ENCODE results near the gene TRIM74.
"Not testable (repeated sequence)": the region's sequence is repeated elsewhere in the genome, so short reads cannot be mapped to it uniquely, and the experiment has no call there.

DNA sequence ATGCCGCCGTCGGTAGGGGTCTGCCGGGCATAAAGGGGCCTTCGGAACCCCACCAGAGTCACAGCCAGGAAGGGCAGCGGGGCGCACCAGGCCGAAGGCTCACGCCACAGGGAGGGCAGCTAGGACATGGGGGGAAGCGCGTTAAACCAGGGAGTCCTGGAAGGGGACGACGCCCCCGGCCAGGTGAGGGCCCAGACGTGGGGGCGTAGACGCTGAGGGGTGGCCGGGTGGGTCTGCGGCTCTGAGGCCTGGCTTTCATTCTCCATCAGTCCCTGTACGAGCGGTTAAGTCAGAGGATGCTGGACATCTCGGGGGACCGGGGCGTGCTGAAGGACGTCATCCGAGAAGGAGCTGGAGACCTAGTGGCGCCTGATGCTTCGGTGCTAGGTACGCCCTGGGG lies 422 bp upstream of the TRIM74 start:
- TF ChIP-seq, protein P1, sequence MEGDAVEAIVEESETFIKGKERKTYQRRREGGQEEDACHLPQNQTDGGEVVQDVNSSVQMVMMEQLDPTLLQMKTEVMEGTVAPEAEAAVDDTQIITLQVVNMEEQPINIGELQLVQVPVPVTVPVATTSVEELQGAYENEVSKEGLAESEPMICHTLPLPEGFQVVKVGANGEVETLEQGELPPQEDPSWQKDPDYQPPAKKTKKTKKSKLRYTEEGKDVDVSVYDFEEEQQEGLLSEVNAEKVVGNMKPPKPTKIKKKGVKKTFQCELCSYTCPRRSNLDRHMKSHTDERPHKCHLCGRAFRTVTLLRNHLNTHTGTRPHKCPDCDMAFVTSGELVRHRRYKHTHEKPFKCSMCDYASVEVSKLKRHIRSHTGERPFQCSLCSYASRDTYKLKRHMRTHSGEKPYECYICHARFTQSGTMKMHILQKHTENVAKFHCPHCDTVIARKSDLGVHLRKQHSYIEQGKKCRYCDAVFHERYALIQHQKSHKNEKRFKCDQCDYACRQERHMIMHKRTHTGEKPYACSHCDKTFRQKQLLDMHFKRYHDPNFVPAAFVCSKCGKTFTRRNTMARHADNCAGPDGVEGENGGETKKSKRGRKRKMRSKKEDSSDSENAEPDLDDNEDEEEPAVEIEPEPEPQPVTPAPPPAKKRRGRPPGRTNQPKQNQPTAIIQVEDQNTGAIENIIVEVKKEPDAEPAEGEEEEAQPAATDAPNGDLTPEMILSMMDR (IDR thresholded peaks at IDR 0.05), result not testable (repeated sequence)
- not testable (repeated sequence) for TF ChIP-seq POLR2A (IDR thresholded peaks at IDR 0.05)
